ENCODE data around the gene CA6. TPM values are rescaled to one million over a fixed set of nuclear protein-coding genes. Genes with fewer than 3 reads are reported as not detected.

The CA6 gene
- total RNA-seq, 1 donor from 2014 or later, result not detected

GRCh38 chr1:8939000-8939265, 6.7 kb upstream of the CA6 start:
- TF ChIP-seq CTCF (IDR thresholded peaks at IDR 0.05), result no peak
- TF ChIP-seq POLR2A (IDR thresholded peaks at IDR 0.05), result no peak
- intact Hi-C loops (cut with DNase I), result no loop called here

GRCh38 chr1:8939362-8939995, 6.2 kb upstream of the CA6 start:
- intact Hi-C loops (cut with DNase I), result no loop called here
- H3K27ac ChIP-seq, result no peak overlapping the region
- TF ChIP-seq POLR2AphosphoS5 (IDR thresholded peaks at IDR 0.05; ENCODE audit: insufficient read depth in 1 of 2, low read depth in 1 of 2) (peak in 1 of 2 donors; percentile 32), POLR2A (IDR thresholded peaks at IDR 0.05) (no peak), CTCF (IDR thresholded peaks at IDR 0.05) (no peak)
- no peak for DNase-seq (ENCODE audit: extremely low spot score in 2 of 2)
- no peaks in the 10 kb centered on the region for H3K9me3 ChIP-seq
- H3K4me3 ChIP-seq, result no peak overlapping the region
- no peaks in the 10 kb centered on the region for H3K36me3 ChIP-seq
- no peaks in the 10 kb centered on the region for H3K4me1 ChIP-seq
- no peaks in the 10 kb centered on the region for H3K27me3 ChIP-seq

More at GRCh38 chr1:8939000-8939265, 6.7 kb upstream of the CA6 start:
- Histone ChIP-seq H3K4me1 (no peaks in the 10 kb centered on the region), H3K9me3 (no peaks in the 10 kb centered on the region), H3K36me3 (no peaks in the 10 kb centered on the region), H3K27ac (no peak overlapping the region), H3K4me3 (no peak overlapping the region), H3K27me3 (no peaks in the 10 kb centered on the region)
- no peak for DNase-seq (ENCODE audit: extremely low spot score in 2 of 2)

- H3K4me1 ChIP-seq, result no peaks in the 10 kb centered on the region
- no peaks in the 10 kb centered on the region for H3K36me3 ChIP-seq
- intact Hi-C loops (cut with DNase I), result no loop called here
- no peak for DNase-seq (ENCODE audit: extremely low spot score in 2 of 2)
- H3K4me3 ChIP-seq, result no peak overlapping the region
- H3K9me3 ChIP-seq, result no peaks in the 10 kb centered on the region
- H3K27ac ChIP-seq, result no peak overlapping the region
- H3K27me3 ChIP-seq, result no peaks in the 10 kb centered on the region
- TF ChIP-seq POLR2AphosphoS5 (IDR thresholded peaks at IDR 0.05; ENCODE audit: insufficient read depth in 1 of 2, low read depth in 1 of 2), result peak in 1 of 2 donors; percentile 26
- no peak for TF ChIP-seq POLR2A (IDR thresholded peaks at IDR 0.05)
- no peak for TF ChIP-seq CTCF (IDR thresholded peaks at IDR 0.05)
Measured at GRCh38 chr1:8941906-8942305, 3.8 kb upstream of the CA6 start.

GRCh38 chr1:8943498-8944405, 1.9 kb upstream of the CA6 start:
- H3K36me3 ChIP-seq, result no peaks in the 10 kb centered on the region
- no peak overlapping the region for H3K4me3 ChIP-seq
- no peak overlapping the region for H3K27ac ChIP-seq
- H3K27me3 ChIP-seq, result no peaks in the 10 kb centered on the region
- TF ChIP-seq CTCF (IDR thresholded peaks at IDR 0.05) (no peak), POLR2A (IDR thresholded peaks at IDR 0.05) (no peak), POLR2AphosphoS5 (IDR thresholded peaks at IDR 0.05; ENCODE audit: insufficient read depth in 1 of 2, low read depth in 1 of 2) (no peak)
- H3K9me3 ChIP-seq, result no peaks in the 10 kb centered on the region
- intact Hi-C loops (cut with DNase I), result no loop called here
- H3K4me1 ChIP-seq, result no peaks in the 10 kb centered on the region
- DNase-seq (ENCODE audit: extremely low spot score in 2 of 2), result no peak

GRCh38 chr1:8947127-8947691, 1.5 kb downstream of the CA6 start:
- no peaks in the 10 kb centered on the region for H3K36me3 ChIP-seq
- intact Hi-C loops (cut with DNase I), result no loop called here
- no peak overlapping the region for H3K27ac ChIP-seq
- H3K4me3 ChIP-seq, result no peak overlapping the region
- H3K27me3 ChIP-seq, result no peaks in the 10 kb centered on the region
- TF ChIP-seq POLR2A (IDR thresholded peaks at IDR 0.05) (no peak), CTCF (IDR thresholded peaks at IDR 0.05) (no peak), POLR2AphosphoS5 (IDR thresholded peaks at IDR 0.05; ENCODE audit: insufficient read depth in 1 of 2, low read depth in 1 of 2) (no peak)
- H3K4me1 ChIP-seq, result no peaks in the 10 kb centered on the region
- no peaks in the 10 kb centered on the region for H3K9me3 ChIP-seq
- DNase-seq (ENCODE audit: extremely low spot score in 2 of 2), result no peak
